ENCODE results near the gene GPR141. TPM values are rescaled to one million over a fixed set of nuclear protein-coding genes. Genes with fewer than 3 reads are reported as not detected.

The GPR141 gene
- total and polyA plus RNA-seq, 2 donors (not counting 1 experiment from before 2014, with no cell fraction given), result not detected

DNA sequence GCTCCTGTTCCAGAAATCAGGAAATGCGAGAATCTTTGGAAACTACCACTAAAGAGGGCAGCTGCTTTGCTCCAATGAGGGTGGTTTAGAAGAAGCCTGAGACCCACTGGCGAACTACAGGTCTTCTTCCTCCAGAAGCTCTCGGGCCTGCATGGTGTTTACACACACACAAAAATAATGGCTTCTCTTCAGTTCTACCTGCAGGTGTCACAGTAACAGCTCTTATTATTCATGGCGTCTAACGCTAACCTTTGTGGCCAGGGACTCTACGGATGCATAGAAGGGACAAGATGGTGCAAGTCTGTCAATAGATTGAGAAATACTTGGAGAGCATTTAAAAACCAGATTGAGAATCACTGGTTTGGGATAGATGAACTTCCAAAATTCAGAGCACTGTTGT, 22.4 kb downstream of the GPR141 start:
- 93% methylated on average over 5 of the region's 6 CpGs for WGBS (ENCODE audit: insufficient coverage)

DNA sequence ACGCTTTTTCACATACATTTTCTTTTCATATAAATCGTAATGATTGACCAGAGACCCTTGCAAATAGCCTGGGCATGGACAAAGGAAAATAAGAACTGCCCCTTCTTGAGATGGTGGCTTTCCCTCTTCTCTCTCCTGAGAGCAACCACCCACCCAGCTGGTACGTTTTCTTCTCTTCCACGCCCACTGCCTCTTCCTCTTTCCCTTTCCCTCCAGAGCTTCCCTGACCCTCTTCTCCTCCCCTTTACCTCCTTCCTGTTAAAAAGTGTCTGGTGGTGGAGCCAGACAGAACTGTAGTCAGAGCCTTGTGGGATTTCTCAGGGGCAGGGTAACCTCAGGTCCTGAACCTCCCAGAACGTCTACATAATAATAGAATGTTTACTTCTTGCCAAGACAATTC, 23.2 kb downstream of the GPR141 start:
- no peak overlapping the region for H3K4me2 ChIP-seq (replicated peaks; ENCODE audit: low read depth, low read length, poor library complexity, severe bottlenecking)
- Mint-ChIP-seq H3K4me3 (no peak overlapping the region), H3K9me3 (ENCODE audit: insufficient read depth) (no peaks in the 10 kb centered on the region), H3K4me1 (no peaks in the 10 kb centered on the region), H3K27me3 (peaks cover 22% of the 10 kb centered on the region), H3K27ac (no peak overlapping the region)
- H3K4me3 ChIP-seq (ENCODE audit: control extremely low read depth in 1 of 5, extremely low read depth in 1 of 5, insufficient read depth in 1 of 5, low read depth in 2 of 5, low read length in 4 of 5), result no peak overlapping the region
- H3K36me3 ChIP-seq (replicated peaks in 1 of 2; ENCODE audit: control extremely low read depth in 1 of 2, control insufficient read depth in 1 of 2, extremely low read depth in 1 of 2, insufficient read depth in 2 of 2, low read length in 1 of 2), result no peaks in the 10 kb centered on the region
- peaks cover 0 to 9% (median 2%) of the 10 kb centered on the region in 4 experiments for H3K27me3 ChIP-seq (replicated peaks in 1 of 4; ENCODE audit: control extremely low read depth in 1 of 4, control insufficient read depth in 3 of 4, insufficient read depth in 4 of 4, low read length in 3 of 4)
- no peak overlapping the region for H3K27ac ChIP-seq (ENCODE audit: low read length in 2 of 2)
- POLR2A ChIA-PET, result no interaction called here
- WGBS (ENCODE audit: insufficient coverage), result 100% methylated on average over 2 of the region's 5 CpGs
- no peaks in the 10 kb centered on the region for H3K79me2 ChIP-seq (ENCODE audit: control insufficient read depth, insufficient read depth, low read length)
- no peak for DNase-seq
- H3K9ac ChIP-seq (ENCODE audit: low read length), result no peak overlapping the region
- H3K4me1 ChIP-seq (ENCODE audit: control insufficient read depth in 2 of 2, insufficient read depth in 2 of 2, low read length in 2 of 2), result no peaks in the 10 kb centered on the region
- CTCF ChIA-PET, result no interaction called here
- no peak for ATAC-seq (ENCODE audit: low read depth)
- TF ChIP-seq, protein P1, sequence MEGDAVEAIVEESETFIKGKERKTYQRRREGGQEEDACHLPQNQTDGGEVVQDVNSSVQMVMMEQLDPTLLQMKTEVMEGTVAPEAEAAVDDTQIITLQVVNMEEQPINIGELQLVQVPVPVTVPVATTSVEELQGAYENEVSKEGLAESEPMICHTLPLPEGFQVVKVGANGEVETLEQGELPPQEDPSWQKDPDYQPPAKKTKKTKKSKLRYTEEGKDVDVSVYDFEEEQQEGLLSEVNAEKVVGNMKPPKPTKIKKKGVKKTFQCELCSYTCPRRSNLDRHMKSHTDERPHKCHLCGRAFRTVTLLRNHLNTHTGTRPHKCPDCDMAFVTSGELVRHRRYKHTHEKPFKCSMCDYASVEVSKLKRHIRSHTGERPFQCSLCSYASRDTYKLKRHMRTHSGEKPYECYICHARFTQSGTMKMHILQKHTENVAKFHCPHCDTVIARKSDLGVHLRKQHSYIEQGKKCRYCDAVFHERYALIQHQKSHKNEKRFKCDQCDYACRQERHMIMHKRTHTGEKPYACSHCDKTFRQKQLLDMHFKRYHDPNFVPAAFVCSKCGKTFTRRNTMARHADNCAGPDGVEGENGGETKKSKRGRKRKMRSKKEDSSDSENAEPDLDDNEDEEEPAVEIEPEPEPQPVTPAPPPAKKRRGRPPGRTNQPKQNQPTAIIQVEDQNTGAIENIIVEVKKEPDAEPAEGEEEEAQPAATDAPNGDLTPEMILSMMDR (IDR thresholded peaks at IDR 0.05), result no peak
- TF ChIP-seq EZH2 (IDR thresholded peaks at IDR 0.05; ENCODE audit: borderline replicate concordance, insufficient read depth, low read depth, low read length, poor library complexity, severe bottlenecking), result no peak
- H3K9me3 ChIP-seq (ENCODE audit: control extremely low read depth in 1 of 3, control insufficient read depth in 2 of 3, insufficient read depth in 1 of 3, low read length in 2 of 3), result no peaks in the 10 kb centered on the region
- intact Hi-C loops (cut with micrococcal nuclease), result no loop called here
- no peaks in the 10 kb centered on the region for H4K20me1 ChIP-seq (ENCODE audit: control insufficient read depth, insufficient read depth, low read length, poor library complexity, severe bottlenecking)
- H2AFZ ChIP-seq (ENCODE audit: insufficient read depth, low read depth, low read length, poor library complexity, severe bottlenecking), result no peak overlapping the region

More for the DNA sequence above, 22.4 kb downstream of the GPR141 start:
- CTCF ChIA-PET, result no interaction called here
- TF ChIP-seq EZH2 (IDR thresholded peaks at IDR 0.05; ENCODE audit: borderline replicate concordance, insufficient read depth, low read depth, low read length, poor library complexity, severe bottlenecking), result no peak
- TF ChIP-seq, protein P1 (IDR thresholded peaks at IDR 0.05), result no peak
- Histone ChIP-seq H3K9me3 (ENCODE audit: control extremely low read depth in 1 of 3, control insufficient read depth in 2 of 3, insufficient read depth in 1 of 3, low read length in 2 of 3) (no peaks in the 10 kb centered on the region), H3K4me1 (ENCODE audit: control insufficient read depth in 2 of 2, insufficient read depth in 2 of 2, low read length in 2 of 2) (no peaks in the 10 kb centered on the region), H3K79me2 (ENCODE audit: control insufficient read depth, insufficient read depth, low read length) (no peaks in the 10 kb centered on the region), H3K27ac (ENCODE audit: low read length in 2 of 2) (no peak overlapping the region), H3K27me3 (replicated peaks in 1 of 4; ENCODE audit: control extremely low read depth in 1 of 4, control insufficient read depth in 3 of 4, insufficient read depth in 4 of 4, low read length in 3 of 4) (peaks cover 0 to 9% (median 2%) of the 10 kb centered on the region in 4 experiments), H2AFZ (ENCODE audit: insufficient read depth, low read depth, low read length, poor library complexity, severe bottlenecking) (no peak overlapping the region), H3K9ac (ENCODE audit: low read length) (no peak overlapping the region), H3K4me2 (replicated peaks; ENCODE audit: low read depth, low read length, poor library complexity, severe bottlenecking) (no peak overlapping the region), H4K20me1 (ENCODE audit: control insufficient read depth, insufficient read depth, low read length, poor library complexity, severe bottlenecking) (no peaks in the 10 kb centered on the region), H3K36me3 (replicated peaks in 1 of 2; ENCODE audit: control extremely low read depth in 1 of 2, control insufficient read depth in 1 of 2, extremely low read depth in 1 of 2, insufficient read depth in 2 of 2, low read length in 1 of 2) (no peaks in the 10 kb centered on the region), H3K4me3 (ENCODE audit: control extremely low read depth in 1 of 5, extremely low read depth in 1 of 5, insufficient read depth in 1 of 5, low read depth in 2 of 5, low read length in 4 of 5) (no peak overlapping the region)
- no peaks in the 10 kb centered on the region for H3K9me3 Mint-ChIP-seq (ENCODE audit: insufficient read depth)
- peaks cover 17% of the 10 kb centered on the region for H3K27me3 Mint-ChIP-seq
- POLR2A ChIA-PET, result no interaction called here
- DNase-seq (no peak), ATAC-seq (ENCODE audit: low read depth) (no peak)
- no peak overlapping the region for H3K4me3 Mint-ChIP-seq
- H3K27ac Mint-ChIP-seq, result no peak overlapping the region
- intact Hi-C loops (cut with micrococcal nuclease), result no loop called here
- H3K4me1 Mint-ChIP-seq, result no peaks in the 10 kb centered on the region

Data from B cell (primary cell).